ENCODE data around the gene TCEA2. TPM values are rescaled to one million over a fixed set of nuclear protein-coding genes. Genes with fewer than 3 reads are reported as not detected.
A peak's percentile ranks its signal among the peaks of the same experiment; 100 is the strongest.

The TCEA2 gene
- total and polyA plus RNA-seq, 2 of the 13 experiments (the other 11 are each of a cell fraction or from before 2014, with no cell fraction given): 28.1 to 33.7 TPM

DNA sequence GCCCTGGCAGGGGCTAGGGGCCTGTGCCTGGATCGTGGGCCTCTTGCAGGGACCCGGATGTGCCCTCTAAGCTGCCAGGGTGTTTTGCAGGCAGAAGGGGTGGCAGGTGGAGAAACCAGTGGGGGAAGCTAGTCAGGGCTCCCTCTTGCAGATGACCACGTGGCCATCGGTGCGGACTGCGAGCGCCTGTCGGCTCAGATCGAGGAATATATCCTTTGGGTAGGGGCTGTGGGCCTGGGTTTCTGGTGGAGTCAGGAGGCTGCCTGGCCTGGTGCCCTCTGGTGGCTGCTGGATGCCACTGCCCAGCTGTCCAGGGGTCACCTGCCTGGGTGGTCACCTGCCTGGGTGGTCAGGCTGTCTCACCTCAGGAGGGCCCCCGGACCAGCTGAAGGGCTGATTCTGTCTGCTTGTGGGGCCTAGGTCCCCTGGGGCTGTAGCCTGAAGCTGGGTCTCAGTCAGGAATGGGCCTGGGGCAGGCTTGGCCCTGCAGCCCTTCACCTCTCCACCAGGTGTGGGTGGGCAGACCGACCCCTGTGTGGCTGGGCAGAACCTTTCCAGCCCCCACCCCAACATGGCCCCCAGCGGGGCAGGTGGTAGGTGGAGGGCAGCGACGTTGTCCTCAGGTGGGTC lies 6.7 kb downstream of the TCEA2 start (continued):
- TF ChIP-seq ZSCAN20 (CRISPR knock-in tag; IDR thresholded peaks at IDR 0.05; ENCODE audit: borderline replicate concordance) (no peak), NBN (conservative IDR thresholded peaks at IDR 0.05) (no peak), NFIB (CRISPR knock-in tag; IDR thresholded peaks at IDR 0.05; ENCODE audit: borderline replicate concordance) (no peak), ZNF776 (CRISPR knock-in tag; IDR thresholded peaks at IDR 0.05) (no peak), EHMT2 (IDR thresholded peaks at IDR 0.05; ENCODE audit: borderline replicate concordance, low read depth, low read length) (no peak), MAZ (IDR thresholded peaks at IDR 0.05; ENCODE audit: borderline replicate concordance, low read depth, low read length) (no peak), MAZ (CRISPR knock-in tag; IDR thresholded peaks at IDR 0.05; ENCODE audit: low read depth) (peak; percentile 76), ZNF558 (CRISPR knock-in tag; IDR thresholded peaks at IDR 0.05; ENCODE audit: borderline replicate concordance) (no peak), ZNF891 (CRISPR knock-in tag; IDR thresholded peaks at IDR 0.05) (no peak), ZIK1 (CRISPR knock-in tag; IDR thresholded peaks at IDR 0.05; ENCODE audit: borderline replicate concordance, low read depth) (no peak), ZNF484 (CRISPR knock-in tag; IDR thresholded peaks at IDR 0.05; ENCODE audit: borderline replicate concordance, low read depth) (no peak), KLF16 (CRISPR knock-in tag; IDR thresholded peaks at IDR 0.05) (peak in 1 of 2 experiments; percentile 26; a peak in 1 of 4 replicates), FOXO1 (CRISPR knock-in tag; IDR thresholded peaks at IDR 0.05) (peak; percentile 30; the same call in 1 of the 2 replicates), SPEN (CRISPR knock-in tag; IDR thresholded peaks at IDR 0.05; ENCODE audit: low read depth) (no peak), ZNF180 (CRISPR knock-in tag; IDR thresholded peaks at IDR 0.05; ENCODE audit: borderline replicate concordance, low read depth) (no peak), ZNF83 (CRISPR knock-in tag; IDR thresholded peaks at IDR 0.05; ENCODE audit: borderline replicate concordance) (no peak), BHLHE40 (IDR thresholded peaks at IDR 0.05; ENCODE audit: low read length) (peak; percentile 46; the same call in 1 of the 2 replicates), RBM22 (optimal IDR thresholded peaks at IDR 0.05; ENCODE audit: low read length) (no peak), ZFP41 (CRISPR knock-in tag; IDR thresholded peaks at IDR 0.05; ENCODE audit: borderline replicate concordance) (no peak), SIX4 (CRISPR knock-in tag; IDR thresholded peaks at IDR 0.05) (no peak)
- TF ChIP-seq, protein P1, sequence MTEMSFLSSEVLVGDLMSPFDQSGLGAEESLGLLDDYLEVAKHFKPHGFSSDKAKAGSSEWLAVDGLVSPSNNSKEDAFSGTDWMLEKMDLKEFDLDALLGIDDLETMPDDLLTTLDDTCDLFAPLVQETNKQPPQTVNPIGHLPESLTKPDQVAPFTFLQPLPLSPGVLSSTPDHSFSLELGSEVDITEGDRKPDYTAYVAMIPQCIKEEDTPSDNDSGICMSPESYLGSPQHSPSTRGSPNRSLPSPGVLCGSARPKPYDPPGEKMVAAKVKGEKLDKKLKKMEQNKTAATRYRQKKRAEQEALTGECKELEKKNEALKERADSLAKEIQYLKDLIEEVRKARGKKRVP (CRISPR knock-in tag; IDR thresholded peaks at IDR 0.05): no peak
- TF ChIP-seq, protein P2, sequence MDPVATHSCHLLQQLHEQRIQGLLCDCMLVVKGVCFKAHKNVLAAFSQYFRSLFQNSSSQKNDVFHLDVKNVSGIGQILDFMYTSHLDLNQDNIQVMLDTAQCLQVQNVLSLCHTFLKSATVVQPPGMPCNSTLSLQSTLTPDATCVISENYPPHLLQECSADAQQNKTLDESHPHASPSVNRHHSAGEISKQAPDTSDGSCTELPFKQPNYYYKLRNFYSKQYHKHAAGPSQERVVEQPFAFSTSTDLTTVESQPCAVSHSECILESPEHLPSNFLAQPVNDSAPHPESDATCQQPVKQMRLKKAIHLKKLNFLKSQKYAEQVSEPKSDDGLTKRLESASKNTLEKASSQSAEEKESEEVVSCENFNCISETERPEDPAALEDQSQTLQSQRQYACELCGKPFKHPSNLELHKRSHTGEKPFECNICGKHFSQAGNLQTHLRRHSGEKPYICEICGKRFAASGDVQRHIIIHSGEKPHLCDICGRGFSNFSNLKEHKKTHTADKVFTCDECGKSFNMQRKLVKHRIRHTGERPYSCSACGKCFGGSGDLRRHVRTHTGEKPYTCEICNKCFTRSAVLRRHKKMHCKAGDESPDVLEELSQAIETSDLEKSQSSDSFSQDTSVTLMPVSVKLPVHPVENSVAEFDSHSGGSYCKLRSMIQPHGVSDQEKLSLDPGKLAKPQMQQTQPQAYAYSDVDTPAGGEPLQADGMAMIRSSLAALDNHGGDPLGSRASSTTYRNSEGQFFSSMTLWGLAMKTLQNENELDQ (CRISPR knock-in tag; IDR thresholded peaks at IDR 0.05; ENCODE audit: borderline replicate concordance): no peak
- TF ChIP-seq, protein P3, sequence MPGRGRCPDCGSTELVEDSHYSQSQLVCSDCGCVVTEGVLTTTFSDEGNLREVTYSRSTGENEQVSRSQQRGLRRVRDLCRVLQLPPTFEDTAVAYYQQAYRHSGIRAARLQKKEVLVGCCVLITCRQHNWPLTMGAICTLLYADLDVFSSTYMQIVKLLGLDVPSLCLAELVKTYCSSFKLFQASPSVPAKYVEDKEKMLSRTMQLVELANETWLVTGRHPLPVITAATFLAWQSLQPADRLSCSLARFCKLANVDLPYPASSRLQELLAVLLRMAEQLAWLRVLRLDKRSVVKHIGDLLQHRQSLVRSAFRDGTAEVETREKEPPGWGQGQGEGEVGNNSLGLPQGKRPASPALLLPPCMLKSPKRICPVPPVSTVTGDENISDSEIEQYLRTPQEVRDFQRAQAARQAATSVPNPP (CRISPR knock-in tag; IDR thresholded peaks at IDR 0.05): no peak
- TF ChIP-seq, protein P4, sequence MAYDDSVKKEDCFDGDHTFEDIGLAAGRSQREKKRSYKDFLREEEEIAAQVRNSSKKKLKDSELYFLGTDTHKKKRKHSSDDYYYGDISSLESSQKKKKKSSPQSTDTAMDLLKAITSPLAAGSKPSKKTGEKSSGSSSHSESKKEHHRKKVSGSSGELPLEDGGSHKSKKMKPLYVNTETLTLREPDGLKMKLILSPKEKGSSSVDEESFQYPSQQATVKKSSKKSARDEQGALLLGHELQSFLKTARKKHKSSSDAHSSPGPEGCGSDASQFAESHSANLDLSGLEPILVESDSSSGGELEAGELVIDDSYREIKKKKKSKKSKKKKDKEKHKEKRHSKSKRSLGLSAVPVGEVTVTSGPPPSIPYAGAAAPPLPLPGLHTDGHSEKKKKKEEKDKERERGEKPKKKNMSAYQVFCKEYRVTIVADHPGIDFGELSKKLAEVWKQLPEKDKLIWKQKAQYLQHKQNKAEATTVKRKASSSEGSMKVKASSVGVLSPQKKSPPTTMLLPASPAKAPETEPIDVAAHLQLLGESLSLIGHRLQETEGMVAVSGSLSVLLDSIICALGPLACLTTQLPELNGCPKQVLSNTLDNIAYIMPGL (CRISPR knock-in tag; IDR thresholded peaks at IDR 0.05; ENCODE audit: borderline replicate concordance in 1 of 2, low read depth in 1 of 2): peak in 1 of 2 experiments; percentile 54; a peak in 1 of 4 replicates
